GM21367 (cell line): Measurements from ENCODE around the gene TEAD2.

Experiments used
- ATAC-seq: cut with Tn5 transposase; IDR thresholded peaks from one replicate; pipeline ENCODE4 v1.9.1; 2021; ENCODE audit not compliant: unreplicated experiment

The TEAD2 gene

DNA sequence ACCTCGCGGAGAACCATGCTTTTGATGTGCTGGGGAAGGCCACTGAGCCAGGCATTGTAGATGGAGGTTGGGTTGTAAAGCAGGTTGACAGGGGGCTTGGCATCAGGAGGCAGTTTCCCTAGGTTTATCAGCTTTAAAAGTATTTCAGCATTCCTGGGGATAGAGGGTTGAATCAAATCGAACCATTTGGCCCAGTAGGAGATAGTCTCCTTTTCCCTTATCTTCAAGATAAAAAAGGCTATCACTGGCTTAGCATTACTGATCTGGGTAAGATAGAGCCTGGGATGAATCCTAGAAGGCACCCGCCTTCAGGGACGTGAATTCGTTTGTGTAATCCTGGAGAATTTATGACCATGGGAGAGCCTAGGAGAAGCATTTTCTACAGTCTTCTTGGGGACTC is 67.8 kb downstream of the TEAD2 start:
- ATAC-seq = no peak
